DND-41 (cell line): ENCODE data around the gene GID8.

ENCODE experiments used
- ATAC-seq: fragments of 200-7000 bp; cut with Tn5 transposase; 3 replicates; pipeline ENCODE4 v1.9.1; 2021; ENCODE audit warnings: low read depth; ENCODE audit not compliant: insufficient read depth
- DNase-seq: peaks from one replicate; pipeline ENCODE4 v3.0.0-alpha.2; 2020
- H2AFZ ChIP-seq: 2 replicates; pipeline ENCODE4 v1.6.0; 2012; ENCODE audit warnings: low read depth, low read length
- H3K27ac ChIP-seq: 2 replicates; pipeline ENCODE4 v1.5.1; 2012; ENCODE audit warnings: low read length, inconsistent platforms
- H3K27me3 ChIP-seq: fragments of 200-600 bp; sonication (generic); 2 replicates; pipeline ENCODE4 v1.6.0; 2012; ENCODE audit warnings: low read length, mild to moderate bottlenecking, inconsistent platforms; ENCODE audit not compliant: insufficient read depth, poor library complexity
- H3K36me3 ChIP-seq: 2 replicates; pipeline ENCODE4 v1.5.1; 2012; ENCODE audit warnings: low read length, inconsistent platforms; ENCODE audit not compliant: insufficient read depth
- H3K4me1 ChIP-seq: 2 replicates; pipeline ENCODE4 v1.5.1; 2012; ENCODE audit warnings: mild to moderate bottlenecking, low read length; ENCODE audit not compliant: insufficient read depth
- H3K4me2 ChIP-seq: 2 replicates; pipeline ENCODE4 v1.6.0; 2012; ENCODE audit warnings: mild to moderate bottlenecking, moderate library complexity, low read length, inconsistent platforms; ENCODE audit not compliant: insufficient read depth
- H3K4me3 ChIP-seq, 2 experiments: fragments of 200-600 bp in 1 of 2; shearing (Covaris generic) in 1 of 2; 2 replicates each; pipeline ENCODE4 v1.5.1; 2012 to 2016; ENCODE audit warnings: inconsistent platforms in 2 of 2, low read length in 2 of 2, mild to moderate bottlenecking in 2 of 2, low read depth in 1 of 2, moderate library complexity in 1 of 2
- H3K79me2 ChIP-seq: 2 replicates; pipeline ENCODE4 v1.6.0; 2012; ENCODE audit warnings: low read length, inconsistent platforms; ENCODE audit not compliant: insufficient read depth
- H3K9ac ChIP-seq: 2 replicates; pipeline ENCODE4 v1.6.0; 2012; ENCODE audit warnings: low read depth, mild to moderate bottlenecking, inconsistent platforms, low read length, moderate library complexity
- H3K9me3 ChIP-seq: 2 replicates; pipeline ENCODE4 v1.5.1; 2012; ENCODE audit warnings: low read length, moderate library complexity, mild to moderate bottlenecking, inconsistent platforms; ENCODE audit not compliant: insufficient read depth, severe bottlenecking
- H4K20me1 ChIP-seq: 2 replicates; pipeline ENCODE4 v1.6.0; 2012; ENCODE audit warnings: low read length; ENCODE audit not compliant: insufficient read depth
- CTCF ChIP-seq: IDR thresholded peaks from 2 replicates; pipeline ENCODE4 v1.5.1; 2012; ENCODE audit warnings: borderline replicate concordance, low read length, moderate library complexity, mild to moderate bottlenecking; ENCODE audit not compliant: poor library complexity, severe bottlenecking; ENCODE audit errors: extremely low read depth
- EZH2 ChIP-seq: IDR thresholded peaks from 3 replicates; pipeline ENCODE4 v1.6.1; 2012; ENCODE audit warnings: borderline replicate concordance, low read depth, mild to moderate bottlenecking, moderate library complexity, low read length, inconsistent platforms; ENCODE audit not compliant: severe bottlenecking

Gene GID8

GRCh38 chr20:62938105-62938888 lies at the start of gene GID8:
Gene GID8 (plus strand): TSS chr20:62938147. CDS start chr20:62941503, 3,356 bp downstream.
- peaks cover 59% of the 10 kb centered on the region for H4K20me1 ChIP-seq
- TF ChIP-seq CTCF (peak; percentile 1), EZH2 (no peak)
- peaks cover 98% of the 10 kb centered on the region for H3K79me2 ChIP-seq
- no peaks in the 10 kb centered on the region for H3K9me3 ChIP-seq
- peaks cover 68% of the 10 kb centered on the region for H3K36me3 ChIP-seq
- peak within 1 kb of the TSS; percentile 91 for H3K27ac ChIP-seq
- H3K9ac ChIP-seq = peak within 1 kb of the TSS; percentile 95
- H3K4me3 ChIP-seq = peak within 1 kb of the TSS; percentile 90 to 97
- H3K4me1 ChIP-seq = peaks cover 60% of the 10 kb centered on the region
- ATAC-seq = peak; percentile 48
- peak; percentile 52 for DNase-seq
- H3K27me3 ChIP-seq = no peaks in the 10 kb centered on the region
- peak within 1 kb of the TSS; percentile 85 for H2AFZ ChIP-seq
- peak within 1 kb of the TSS; percentile 85 for H3K4me2 ChIP-seq

- Histone ChIP-seq H4K20me1 (peaks cover 25% of the 10 kb centered on the region), H2AFZ (no peak overlapping the region), H3K9me3 (no peaks in the 10 kb centered on the region), H3K79me2 (no peaks in the 10 kb centered on the region), H3K4me3 (no peak overlapping the region), H3K27me3 (no peaks in the 10 kb centered on the region), H3K36me3 (peaks cover 79% of the 10 kb centered on the region), H3K4me1 (no peaks in the 10 kb centered on the region), H3K4me2 (no peak overlapping the region), H3K27ac (no peak overlapping the region), H3K9ac (no peak overlapping the region)
- TF ChIP-seq EZH2 (no peak), CTCF (no peak)
- DNase-seq = no peak
- no peak for ATAC-seq
Measured at GRCh38 chr20:62888406-62888805, 49.5 kb upstream of the GID8 start.

GRCh38 chr20:62888910-62889309 lies 49.0 kb upstream of the GID8 start:
- no peak overlapping the region for H3K4me3 ChIP-seq
- H3K4me2 ChIP-seq = no peak overlapping the region
- no peak for TF ChIP-seq EZH2
- no peak for TF ChIP-seq CTCF
- H3K27me3 ChIP-seq = no peaks in the 10 kb centered on the region
- ATAC-seq (no peak), DNase-seq (no peak)
- peaks cover 84% of the 10 kb centered on the region for H3K36me3 ChIP-seq
- H3K9ac ChIP-seq = no peak overlapping the region
- no peaks in the 10 kb centered on the region for H3K9me3 ChIP-seq
- H3K4me1 ChIP-seq = no peaks in the 10 kb centered on the region
- H2AFZ ChIP-seq = no peak overlapping the region
- no peak overlapping the region for H3K27ac ChIP-seq
- peaks cover 30% of the 10 kb centered on the region for H4K20me1 ChIP-seq
- no peaks in the 10 kb centered on the region; the same call in 1 of the 2 replicates for H3K79me2 ChIP-seq
